Measurements from ENCODE around the gene STPG4. TPM values are rescaled to one million over a fixed set of nuclear protein-coding genes. Genes with fewer than 3 reads are reported as not detected.

The STPG4 gene
- total RNA-seq, 1 donor from 2014 or later, result 0.50 TPM

DNA sequence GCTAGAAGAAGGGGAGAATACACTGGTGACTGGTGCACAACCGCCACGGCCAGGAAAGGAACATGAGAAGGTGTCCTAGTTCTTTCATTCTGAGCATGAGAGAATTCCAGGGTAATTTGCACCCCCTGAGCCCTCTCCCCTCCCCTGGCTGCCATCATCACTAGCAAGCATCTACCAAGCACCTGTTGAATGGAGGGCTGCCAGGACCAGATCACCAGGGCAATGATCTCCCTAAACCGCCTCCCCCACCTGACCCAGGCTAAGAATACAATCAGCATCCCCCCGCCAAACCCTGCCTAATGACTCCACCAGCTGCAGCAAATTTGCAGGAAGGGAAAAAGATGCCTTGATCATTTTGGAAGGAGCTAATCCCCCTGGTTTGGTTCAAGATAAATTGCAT is 100.2 kb downstream of the STPG4 start:
- intact Hi-C loops (cut with micrococcal nuclease), result no loop called here

- intact Hi-C loops (cut with micrococcal nuclease), result no loop called here
Observed at GRCh38 chr2:47054036-47054555, 101.0 kb downstream of the STPG4 start.

GRCh38 chr2:47052847-47053246 is 102.3 kb downstream of the STPG4 start:
- intact Hi-C loops (cut with micrococcal nuclease), result no loop called here

DNA sequence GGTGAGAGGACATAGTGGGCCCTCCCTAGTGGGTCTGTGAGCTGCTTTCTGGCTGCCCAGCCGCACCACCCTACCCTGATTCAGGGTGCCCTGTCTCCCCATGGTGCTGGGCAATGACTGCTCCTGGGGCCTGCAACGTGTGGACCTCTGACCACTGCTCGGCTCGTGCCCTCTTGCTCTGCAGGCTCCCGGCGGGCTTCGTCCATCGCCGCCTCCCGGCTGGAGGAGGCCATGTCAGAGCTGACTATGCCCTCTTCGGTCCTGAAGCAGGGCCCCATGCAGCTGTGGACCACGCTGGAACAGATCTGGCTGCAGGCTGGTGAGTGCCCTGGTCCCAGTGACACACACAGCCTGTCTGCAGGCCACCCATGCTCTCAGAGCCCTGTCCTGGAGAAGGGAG is 103.5 kb downstream of the STPG4 start:
- intact Hi-C loops (cut with micrococcal nuclease), result no loop called here

DNA sequence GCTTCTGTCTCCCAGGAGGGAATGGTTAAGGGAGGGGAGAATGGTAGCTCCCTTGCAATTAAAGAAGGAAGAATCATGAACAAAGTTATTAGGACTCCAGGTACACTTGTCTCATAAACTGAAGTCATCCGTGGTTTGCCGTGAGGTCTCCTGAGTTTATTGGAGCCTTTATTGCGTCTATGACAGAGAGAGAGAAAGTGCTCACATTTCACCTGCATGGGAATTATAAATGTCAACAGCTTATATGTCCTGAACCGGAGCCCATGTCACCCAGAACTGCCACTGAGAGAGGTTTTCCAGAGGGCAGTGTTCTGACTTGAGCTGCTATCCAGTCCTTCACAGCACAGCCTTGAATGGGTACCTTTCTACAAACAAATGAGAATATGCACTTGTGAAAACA is 104.3 kb downstream of the STPG4 start:
- intact Hi-C loops (cut with micrococcal nuclease), result no loop called here

GRCh38 chr2:47050021-47050760 is 104.9 kb downstream of the STPG4 start:
- intact Hi-C loops (cut with micrococcal nuclease), result no loop called here

- intact Hi-C loops (cut with micrococcal nuclease), result no loop called here
Observed at GRCh38 chr2:47049502-47049901, 105.6 kb downstream of the STPG4 start.

GRCh38 chr2:47048801-47049480 is 106.2 kb downstream of the STPG4 start:
- intact Hi-C loops (cut with micrococcal nuclease), result no loop called here

- intact Hi-C loops (cut with micrococcal nuclease), result no loop called here
Observed at GRCh38 chr2:47046271-47046670, 108.8 kb downstream of the STPG4 start.

DNA sequence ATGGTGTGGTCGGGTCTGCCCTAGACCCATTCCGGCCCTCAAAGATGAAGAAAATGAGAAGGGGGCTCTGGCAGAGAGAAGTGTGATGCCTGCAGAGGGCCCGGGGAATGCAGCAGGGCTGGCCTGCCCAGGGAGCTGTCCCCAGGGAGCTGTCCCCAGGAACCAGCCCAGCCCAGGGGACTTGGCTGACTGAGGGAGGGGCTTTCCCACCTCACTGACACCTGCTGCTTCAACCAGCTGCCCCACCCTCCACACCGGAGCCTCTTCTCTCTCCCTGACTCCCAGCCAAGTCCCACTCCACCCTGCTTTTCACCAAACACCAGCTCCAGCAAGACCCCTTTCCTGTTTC is 111.2 kb downstream of the STPG4 start:
- intact Hi-C loops (cut with micrococcal nuclease), result no loop called here

- intact Hi-C loops (cut with micrococcal nuclease), result no loop called here
Observed at GRCh38 chr2:47043142-47043890, 111.8 kb downstream of the STPG4 start.

DNA sequence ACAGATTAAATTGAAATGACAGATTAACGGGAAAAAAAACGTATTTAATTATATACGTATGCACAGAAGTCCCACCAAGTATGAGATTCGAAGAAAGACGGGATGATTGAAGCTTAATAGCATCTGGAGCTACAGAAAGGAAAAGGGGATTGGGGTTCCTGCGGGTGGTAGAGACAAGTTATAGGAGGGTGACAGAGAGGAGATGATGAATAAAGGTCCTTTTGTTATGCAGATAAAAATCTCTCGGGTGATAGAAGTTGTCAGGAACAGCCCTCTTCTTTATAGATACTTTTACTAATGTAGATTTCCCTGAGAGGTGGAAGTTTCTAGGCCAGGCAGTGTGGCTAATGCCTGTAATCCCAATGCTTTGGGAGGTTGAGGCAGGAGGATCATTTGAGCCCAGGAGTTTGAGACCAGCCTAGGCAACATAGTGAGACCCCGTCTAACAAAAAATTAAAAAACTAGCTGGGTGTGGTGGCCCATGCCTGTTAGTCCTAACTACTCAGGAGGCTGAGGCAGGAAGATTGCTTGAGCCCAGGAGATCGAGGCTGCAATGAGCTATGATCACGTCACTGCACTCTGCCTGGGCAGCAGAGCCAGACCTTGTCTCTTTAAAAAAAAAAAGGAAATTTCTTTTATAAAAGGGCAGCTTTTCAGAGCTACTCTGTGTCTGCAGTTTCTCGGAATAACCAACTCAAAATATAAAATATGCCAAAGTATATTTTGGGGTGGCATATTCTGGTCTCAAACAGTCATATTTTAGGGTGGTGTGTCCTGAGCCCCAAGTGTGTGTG is 113.0 kb downstream of the STPG4 start:
- intact Hi-C loops (cut with micrococcal nuclease), result no loop called here

DNA sequence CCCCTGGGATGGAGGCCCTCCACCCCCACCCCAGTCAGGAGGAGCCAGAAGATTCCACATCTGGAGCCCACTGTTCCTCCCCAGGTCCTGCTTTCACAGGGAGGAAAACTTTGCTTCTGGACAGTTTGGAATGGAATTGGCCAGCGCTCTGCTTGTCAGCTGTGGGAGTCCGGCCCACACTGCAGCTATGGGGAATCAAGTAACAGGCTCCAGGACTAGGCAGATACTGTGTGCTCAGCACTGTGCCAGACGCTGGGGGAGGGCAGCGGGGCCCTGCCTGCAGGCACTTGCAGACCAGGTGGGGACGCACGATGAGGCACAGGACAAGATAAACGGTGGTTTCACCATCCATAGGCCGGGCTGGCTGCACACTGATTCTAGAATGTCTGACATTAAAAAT is 114.0 kb downstream of the STPG4 start:
- intact Hi-C loops (cut with micrococcal nuclease), result no loop called here

DNA sequence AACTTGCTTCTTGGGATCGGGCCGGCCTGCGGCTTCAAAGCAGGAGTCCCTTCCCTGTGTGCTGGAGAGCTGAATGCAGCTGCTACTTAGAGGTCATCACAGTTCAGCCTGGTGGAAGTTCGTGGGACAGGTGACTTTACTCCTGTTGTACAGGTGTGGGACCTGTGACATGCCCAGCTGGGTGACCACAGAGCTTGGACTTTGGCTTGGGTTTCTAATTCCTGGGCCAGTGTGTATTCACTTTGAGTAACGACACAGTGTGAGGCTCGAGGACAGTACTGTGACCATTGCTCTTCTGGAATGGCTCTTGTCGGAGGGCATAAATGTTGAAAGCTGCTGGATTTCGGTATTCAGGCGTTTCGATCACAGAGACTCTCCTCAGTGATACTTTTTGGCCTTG is 114.5 kb downstream of the STPG4 start:
- intact Hi-C loops (cut with micrococcal nuclease), result no loop called here

- intact Hi-C loops (cut with micrococcal nuclease), result no loop called here
Observed at GRCh38 chr2:47039913-47040562, 115.1 kb downstream of the STPG4 start.

DNA sequence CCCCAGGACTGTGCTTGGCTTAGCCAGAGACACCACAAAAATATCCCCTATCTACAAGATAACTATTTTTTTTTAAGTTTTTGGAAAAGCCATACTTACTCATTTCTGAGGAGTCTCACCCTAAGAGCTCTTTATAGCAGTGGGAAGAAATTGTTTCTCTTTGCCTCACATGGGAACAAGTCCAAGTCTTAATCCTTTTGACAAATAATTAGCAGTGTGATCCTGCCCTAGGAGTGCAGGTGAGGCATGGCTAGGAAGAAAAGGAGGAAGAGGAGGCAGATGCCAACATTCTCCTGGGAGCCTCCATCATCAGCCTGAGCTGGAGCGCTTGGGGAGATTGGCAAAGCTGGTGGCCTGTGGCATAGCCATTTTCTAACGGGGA is 115.6 kb downstream of the STPG4 start:
- intact Hi-C loops (cut with micrococcal nuclease), result no loop called here

DNA sequence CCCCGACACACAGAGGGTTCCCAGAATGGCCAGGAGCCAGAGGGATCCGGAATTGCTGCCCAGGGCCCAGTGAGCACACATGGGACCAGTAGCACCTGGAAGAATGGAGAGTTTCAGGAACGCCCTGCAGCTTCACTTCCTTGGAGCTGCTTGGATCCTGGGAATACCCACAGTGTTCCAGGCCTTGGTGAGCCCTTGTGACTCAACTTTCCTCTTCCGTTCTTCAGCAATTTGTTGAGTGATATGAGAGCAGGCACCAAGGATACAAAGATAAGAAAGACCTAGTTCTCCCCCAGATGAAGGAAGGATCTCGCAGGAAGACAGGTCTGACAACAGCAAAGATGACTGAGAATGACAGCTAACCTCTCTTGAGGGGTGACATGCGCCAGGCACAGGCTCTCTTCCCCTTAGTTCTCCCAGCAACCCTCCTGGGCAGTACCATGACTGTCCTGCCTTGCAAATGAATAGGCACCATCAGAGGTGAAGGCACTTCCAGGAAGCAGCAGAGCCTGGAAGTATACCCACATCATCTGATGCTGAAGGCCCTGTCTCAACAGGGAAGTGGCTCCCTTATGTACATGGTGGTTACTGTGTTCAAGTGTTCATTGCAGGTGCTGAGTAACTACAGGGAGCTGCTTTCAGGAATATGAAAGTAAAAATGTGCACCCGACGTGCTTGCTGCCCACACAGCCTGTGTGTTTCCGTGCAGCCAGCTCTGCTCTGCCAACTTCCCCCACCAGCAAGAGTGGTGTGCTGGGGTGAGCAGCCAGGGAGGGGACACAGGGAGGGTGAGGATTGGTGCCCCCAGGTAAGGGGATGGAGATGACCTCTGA is 116.2 kb downstream of the STPG4 start:
- intact Hi-C loops (cut with micrococcal nuclease), result no loop called here

GRCh38 chr2:47037678-47038077 is 117.4 kb downstream of the STPG4 start:
- intact Hi-C loops (cut with micrococcal nuclease), result no loop called here

All from T-helper 2 cell treated with Interferon-gamma antibody and Interleukin-4, amounts not matched to agents 100 ng/mL and 5 ng/mL, for 36 hours (primary cell).